Thyroid gland (tissue), 4 donors: Measurements from ENCODE around the gene ADAM33.

Source experiments
- CTCF ChIP-seq, 6 experiments: fragments of 200-600 bp in 3 of 6; fragments of 450-650 bp in 3 of 6; sonication (generic) in 3 of 6; IDR thresholded peaks; one replicate each; pipeline ENCODE4 v1.5.1; 2016 to 2019; ENCODE audit warnings: antibody characterized with exemption in 6 of 6, mild to moderate bottlenecking in 2 of 6, inconsistent platforms in 1 of 6, moderate library complexity in 1 of 6
- POLR2A ChIP-seq, 2 donors: fragments of 450-650 bp; IDR thresholded peaks; one replicate each; pipeline ENCODE4 v1.6.1; 2017; ENCODE audit warnings: antibody characterized with exemption in 2 of 2, mild to moderate bottlenecking in 2 of 2, moderate library complexity in 1 of 2

GRCh38 chr20:3728354-3728753 lies 46.5 kb upstream of the ADAM33 start:
- TF ChIP-seq CTCF (IDR thresholded peaks at IDR 0.05) (no peak), POLR2A (IDR thresholded peaks at IDR 0.05) (no peak)
